B cell (primary cell): Measurements from ENCODE around the gene CACNA1F. TPM values are rescaled to one million over a fixed set of nuclear protein-coding genes. Genes with fewer than 3 reads are reported as not detected.

Experiments used
- ATAC-seq: fragments of 200-7000 bp; cut with Tn5 transposase; one replicate; pipeline ENCODE4 v1.10.0; 2021; ENCODE audit warnings: low read depth, mild to moderate bottlenecking, moderate number of reproducible peaks, moderate library complexity
- CTCF ChIA-PET: fragments of 350-600 bp; sonication (Branson Sonifier 250); formaldehyde crosslinking; loops from one replicate; lab custom pipeline; 2021; ENCODE audit warnings: antibody characterized with exemption, inconsistent platforms; lab: Charles Lee
- POLR2A ChIA-PET: fragments of 350-600 bp; sonication (Branson Sonifier 250); formaldehyde crosslinking; loops from one replicate; lab custom pipeline; 2021; ENCODE audit warnings: antibody characterized with exemption; lab: Charles Lee
- DNase-seq: peaks from one replicate; pipeline ENCODE4 v3.0.0; 2013
- H2AFZ ChIP-seq: 2 replicates; pipeline ENCODE4 v1.6.1; 2012; ENCODE audit warnings: mild to moderate bottlenecking, low read depth, low read length; ENCODE audit not compliant: insufficient read depth, poor library complexity, severe bottlenecking
- H3K27ac ChIP-seq, 2 donors: 1 replicate in 1 of 2; 2 replicates in 1 of 2; pipeline ENCODE4 v1.5.1; 2012 to 2013; ENCODE audit warnings: low read length in 2 of 2, mild to moderate bottlenecking in 2 of 2, moderate library complexity in 1 of 2
- H3K27me3 ChIP-seq, 4 experiments: fragments of 200-600 bp in 1 of 4; sonication (generic) in 1 of 4; replicated peaks in 1 of 4; 1 replicate in 2 of 4; 2 replicates in 2 of 4; pipeline versions ENCODE4 v1.6.1 to v1.7.0; 2013 to 2016; ENCODE audit warnings: low read length in 3 of 4, mild to moderate bottlenecking in 2 of 4, mixed read lengths in 1 of 4, moderate library complexity in 1 of 4; ENCODE audit not compliant: insufficient read depth in 4 of 4, control insufficient read depth in 3 of 4; ENCODE audit errors: control extremely low read depth in 1 of 4
- H3K36me3 ChIP-seq, 2 experiments: replicated peaks in 1 of 2; 1 replicate in 1 of 2; 2 replicates in 1 of 2; pipeline versions ENCODE4 v1.6.1 to v1.7.1; 2013; ENCODE audit warnings: low read length in 1 of 2; ENCODE audit not compliant: insufficient read depth in 2 of 2, control insufficient read depth in 1 of 2; ENCODE audit errors: control extremely low read depth in 1 of 2, extremely low read depth in 1 of 2
- H3K4me1 ChIP-seq, 2 donors: fragments of 200-600 bp in 1 of 2; sonication (generic) in 1 of 2; 1 replicate in 1 of 2; 2 replicates in 1 of 2; pipeline versions ENCODE4 v1.5.1 to v1.6.1; 2013 to 2017; ENCODE audit warnings: low read length in 2 of 2; ENCODE audit not compliant: control insufficient read depth in 2 of 2, insufficient read depth in 2 of 2
- H3K4me2 ChIP-seq: replicated peaks from 2 replicates; pipeline ENCODE3; 2012; ENCODE audit warnings: mild to moderate bottlenecking, low read depth, low read length; ENCODE audit not compliant: poor library complexity, severe bottlenecking
- H3K4me3 ChIP-seq, 5 experiments: fragments of 200-600 bp in 1 of 5; sonication (generic) in 1 of 5; 1 replicate in 3 of 5; 2 replicates in 2 of 5; pipeline versions ENCODE4 v1.5.1 to v1.7.0; 2011 to 2016; ENCODE audit warnings: low read length in 4 of 5, mild to moderate bottlenecking in 4 of 5, low read depth in 2 of 5, control low read depth in 1 of 5, moderate library complexity in 1 of 5; ENCODE audit not compliant: insufficient read depth in 1 of 5; ENCODE audit errors: control extremely low read depth in 1 of 5, extremely low read depth in 1 of 5
- H3K79me2 ChIP-seq: fragments of 200-600 bp; sonication (generic); one replicate; pipeline ENCODE4 v1.6.0; 2016; ENCODE audit warnings: low read length; ENCODE audit not compliant: control insufficient read depth, insufficient read depth
- H3K9ac ChIP-seq: fragments of 200-600 bp; sonication (generic); 2 replicates; pipeline ENCODE4 v1.6.1; 2017; ENCODE audit warnings: mild to moderate bottlenecking, low read length, moderate library complexity
- H3K9me3 ChIP-seq, 3 donors: one replicate each; pipeline versions ENCODE4 v1.6.1 to v1.7.1; 2013; ENCODE audit warnings: low read length in 2 of 3; ENCODE audit not compliant: control insufficient read depth in 2 of 3, insufficient read depth in 1 of 3; ENCODE audit errors: control extremely low read depth in 1 of 3
- H4K20me1 ChIP-seq: 2 replicates; pipeline ENCODE4 v1.6.0; 2012; ENCODE audit warnings: mild to moderate bottlenecking, low read length; ENCODE audit not compliant: insufficient read depth, control insufficient read depth, poor library complexity, severe bottlenecking
- H3K27ac Mint-ChIP-seq: one replicate; pipeline ENCODE4 v1.8.0; 2021; ENCODE audit warnings: mixed read lengths
- H3K27me3 Mint-ChIP-seq: one replicate; pipeline ENCODE4 v1.8.0; 2021; ENCODE audit warnings: mixed read lengths
- H3K4me1 Mint-ChIP-seq: one replicate; pipeline ENCODE4 v1.8.0; 2021; ENCODE audit warnings: mixed read lengths
- H3K4me3 Mint-ChIP-seq: one replicate; pipeline ENCODE4 v1.8.0; 2021; ENCODE audit warnings: mixed read lengths
- H3K9me3 Mint-ChIP-seq: one replicate; pipeline ENCODE4 v1.8.0; 2022; ENCODE audit warnings: mixed read lengths; ENCODE audit not compliant: insufficient read depth
- CTCF ChIP-seq: fragments of 200-600 bp; IDR thresholded peaks from one replicate; pipeline ENCODE4 v1.8.0; 2022; ENCODE audit warnings: antibody characterized with exemption, mild to moderate bottlenecking
- EZH2 ChIP-seq: IDR thresholded peaks from 2 replicates; pipeline ENCODE4 v1.6.1; 2012; ENCODE audit warnings: borderline replicate concordance, low read depth, mild to moderate bottlenecking, moderate library complexity, low read length; ENCODE audit not compliant: insufficient read depth, poor library complexity, severe bottlenecking
- WGBS: methylation state at CpG from one replicate; pipeline ENCODE4 v1.1.5; 2013; ENCODE audit warnings: missing lambda C conversion rate; ENCODE audit not compliant: insufficient coverage; 5-methylcytosine and 5-hydroxymethylcytosine counted together
- intact Hi-C: fragments of 100-400 bp; cut with micrococcal nuclease; formaldehyde crosslinking; loops from one replicate; pipeline ENCODE4 v1.10.0; 2022
- polyA plus RNA-seq: library from polyadenylated mRNA; depleted of rRNA; stranded (reverse); fragments of >200 nt; gene quantifications from 2 replicates; pipeline ENCODE4 v1.2.3, GENCODE V29; 2012
- total RNA-seq, 2 donors: library from RNA; stranded (reverse); fragments of 120-200 nt in 1 of 2; gene quantifications; 1 replicate in 1 of 2; 2 replicates in 1 of 2; pipeline versions ENCODE4 v1.2.3 to v1.2.4, GENCODE V29; 2013 to 2022

CACNA1F gene
- total and polyA plus RNA-seq, 2 donors (not counting 1 experiment from before 2014, with no cell fraction given): 6.7 to 9.3 TPM

- no CpG with 5 or more reads among the region's 3 CpGs for WGBS
- no peak overlapping the region for H2AFZ ChIP-seq
- ChIA-PET CTCF (interaction anchor here (0.7 to 2.2 kb wide), 8 partner anchors 9 to 63 kb away, joined by 3 to 13 read pairs (median 6); no protein-coding TSS in a partner anchor), POLR2A (interaction anchor here (0.8 to 2.6 kb wide), 4 partner anchors 10 to 88 kb away, joined by 3 to 12 read pairs (median 4); partner anchors contain the start of gene WDR45)
- peak overlapping the region; percentile 92 for H3K27ac Mint-ChIP-seq
- no peaks in the 10 kb centered on the region for H3K79me2 ChIP-seq
- H4K20me1 ChIP-seq: no peaks in the 10 kb centered on the region
- peak overlapping the region; percentile 87 for H3K4me2 ChIP-seq
- H3K4me3 ChIP-seq: peak overlapping the region in 4 of 5 experiments; percentile 43 to 65 (median 50)
- peak overlapping the region; percentile 71 to 75 for H3K27ac ChIP-seq
- H3K4me3 Mint-ChIP-seq: peak overlapping the region; percentile 89
- H3K27me3 ChIP-seq: no peaks in the 10 kb centered on the region
- DNase-seq (no peak), ATAC-seq (no peak)
- peak overlapping the region; percentile 65 for H3K9ac ChIP-seq
- TF ChIP-seq EZH2: no peak
- no peak for TF ChIP-seq CTCF
- intact Hi-C loops: loop anchor here (1.0 to 5.0 kb wide), 3 partner anchors 17 to 231 kb away; partner anchors contain the start of gene GPKOW
- peaks cover 9 to 51% of the 10 kb centered on the region in 2 donors for H3K4me1 ChIP-seq
- H3K27me3 Mint-ChIP-seq: no peaks in the 10 kb centered on the region
- no peaks in the 10 kb centered on the region for H3K36me3 ChIP-seq
- H3K4me1 Mint-ChIP-seq: peaks cover 34% of the 10 kb centered on the region
- H3K9me3 ChIP-seq: no peaks in the 10 kb centered on the region
- H3K9me3 Mint-ChIP-seq: no peaks in the 10 kb centered on the region
Observed at GRCh38 chrX:49167740-49168108, 65.4 kb downstream of the CACNA1F start.
